GM23248 (cell line): ENCODE results near the gene SOD3. TPM values are rescaled to one million over a fixed set of nuclear protein-coding genes. Genes with fewer than 3 reads are reported as not detected.

ENCODE experiments used
- DNase-seq: peaks from one replicate; pipeline ENCODE4 v3.0.0-alpha.2; 2015
- H2AFZ ChIP-seq: fragments of 200-600 bp; sonication (generic); 2 replicates; pipeline ENCODE4 v1.6.1; 2016; ENCODE audit warnings: antibody characterized with exemption
- H3F3A ChIP-seq: fragments of 200-600 bp; sonication (generic); 2 replicates; pipeline ENCODE4 v1.6.1; 2016; ENCODE audit warnings: mild to moderate bottlenecking, antibody characterized with exemption, mixed run types; ENCODE audit not compliant: insufficient read depth
- H3K27ac ChIP-seq: fragments of 200-600 bp; sonication (generic); 2 replicates; pipeline ENCODE4 v1.5.1; 2016; ENCODE audit warnings: mild to moderate bottlenecking
- H3K27me3 ChIP-seq: fragments of 200-600 bp; sonication (generic); replicated peaks from 2 replicates; pipeline ENCODE4 v1.6.1; 2016; ENCODE audit warnings: mild to moderate bottlenecking; ENCODE audit not compliant: insufficient read depth
- H3K36me3 ChIP-seq: fragments of 200-600 bp; sonication (generic); 2 replicates; pipeline ENCODE4 v1.6.1; 2016; ENCODE audit warnings: low read depth, mild to moderate bottlenecking
- H3K4me1 ChIP-seq: fragments of 200-600 bp; sonication (generic); 2 replicates; pipeline ENCODE4 v1.6.1; 2016; ENCODE audit warnings: mild to moderate bottlenecking; ENCODE audit not compliant: insufficient read depth
- H3K4me2 ChIP-seq: fragments of 200-600 bp; sonication (generic); one replicate; pipeline ENCODE4 v1.6.1; 2016; ENCODE audit warnings: mild to moderate bottlenecking; ENCODE audit not compliant: unreplicated experiment
- H3K4me3 ChIP-seq: fragments of 200-600 bp; sonication (generic); 2 replicates; pipeline ENCODE4 v1.5.1; 2016; ENCODE audit warnings: mild to moderate bottlenecking
- H3K79me2 ChIP-seq: fragments of 200-600 bp; sonication (generic); 2 replicates; pipeline ENCODE4 v1.6.1; 2016; ENCODE audit warnings: mild to moderate bottlenecking; ENCODE audit not compliant: insufficient read depth
- H3K9ac ChIP-seq: fragments of 200-600 bp; sonication (generic); 2 replicates; pipeline ENCODE4 v1.6.1; 2016; ENCODE audit warnings: mild to moderate bottlenecking
- H3K9me2 ChIP-seq: fragments of 200-600 bp; sonication (generic); 2 replicates; pipeline ENCODE4 v1.6.1; 2016; ENCODE audit warnings: mixed run types, mild to moderate bottlenecking, moderate library complexity; ENCODE audit not compliant: insufficient read depth
- H3K9me3 ChIP-seq: fragments of 200-600 bp; sonication (generic); one replicate; pipeline ENCODE4 v1.6.1; 2017; ENCODE audit warnings: low read depth
- H4K20me1 ChIP-seq: fragments of 200-600 bp; sonication (generic); 2 replicates; pipeline ENCODE4 v1.6.0; 2016; ENCODE audit not compliant: insufficient read depth
- EZH2 ChIP-seq: fragments of 200-600 bp; sonication (generic); IDR thresholded peaks from 2 replicates; pipeline ENCODE4 v1.6.1; 2018; ENCODE audit warnings: antibody characterized with exemption, mild to moderate bottlenecking; ENCODE audit not compliant: insufficient read depth, poor library complexity, severe bottlenecking
- EZH2phosphoT487 ChIP-seq: fragments of 200-600 bp; sonication (generic); IDR thresholded peaks from 2 replicates; pipeline ENCODE4 v1.6.1; 2018; ENCODE audit warnings: antibody characterized with exemption, moderate library complexity, mild to moderate bottlenecking, low read depth; ENCODE audit not compliant: insufficient read depth
- WGBS, 2 experiments: methylation state at CpG; one replicate each; pipeline ENCODE4 v1.1.6; 2015 to 2017; ENCODE audit warnings: low lambda C conversion rate in 2 of 2, low coverage in 1 of 2; ENCODE audit errors: missing lambda C conversion rate in 2 of 2; 5-methylcytosine and 5-hydroxymethylcytosine counted together
- in situ Hi-C: fragments of 300-500 bp; cut with MboI; formaldehyde crosslinking; loops from 2 replicates; pipeline ENCODE4 v1.15.0; 2020
- polyA plus RNA-seq: library from polyadenylated mRNA; unstranded; fragments of >200 nt; fragmentation: Nextera tagmentation; extraction: Ambion mirVana; gene quantifications from 2 replicates; pipeline ENCODE4 v1.2.1, GENCODE V29; 2016
- total RNA-seq: library from RNA; depleted of rRNA; stranded (reverse); fragments of >200 nt; shearing (Covaris generic); gene quantifications from 2 replicates; pipeline ENCODE4 v1.2.3, GENCODE V29; 2014

The SOD3 gene
- total and polyA plus RNA-seq, 2 experiments from 2014 or later = 8.2 to 10.1 TPM

DNA sequence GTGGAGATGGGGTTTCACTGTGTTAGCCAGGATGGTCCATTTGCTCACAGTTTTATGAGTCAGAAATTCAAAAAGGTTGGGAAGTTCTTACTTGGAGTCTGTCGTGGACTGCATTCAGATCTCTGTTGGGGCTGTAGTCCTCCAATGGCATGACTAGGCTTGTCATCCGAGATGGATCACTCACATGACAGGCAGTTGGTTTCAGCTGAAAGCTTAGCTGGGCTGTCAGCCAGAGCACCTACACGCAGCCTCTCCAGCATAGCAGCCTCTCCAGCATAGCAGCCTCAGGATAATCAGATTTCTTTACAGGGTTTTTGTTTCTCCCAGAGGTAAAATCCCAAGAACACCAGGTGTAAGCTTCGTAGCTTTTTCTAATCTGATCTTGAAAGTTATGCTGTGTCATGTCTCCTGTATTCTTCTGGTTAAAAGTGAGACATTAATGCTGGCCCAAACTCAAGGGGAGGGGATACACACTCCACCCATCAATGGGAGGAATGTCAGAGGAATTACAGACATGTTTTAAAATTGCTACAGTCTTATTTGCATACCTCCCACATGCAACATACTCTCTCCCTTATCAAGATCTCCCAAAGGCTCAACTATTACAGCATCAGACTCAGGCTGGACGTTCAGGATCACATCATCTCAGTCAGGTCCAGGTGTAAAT lies 31.6 kb upstream of the SOD3 start:
- DNase-seq = peak; percentile 58
- WGBS, 2 experiments = 21 to 24% methylated on average over 5 of the region's 5 CpGs
- in situ Hi-C loops = no loop called here
- Histone ChIP-seq H3K27me3 (no peaks in the 10 kb centered on the region), H3K4me3 (no peak overlapping the region), H3K27ac (peak overlapping the region; percentile 20; the same call in 1 of the 2 replicates), H3K9me3 (no peaks in the 10 kb centered on the region), H2AFZ (no peak overlapping the region), H3K4me2 (peak overlapping the region; percentile 14), H3K9ac (0 out of 2 replicates have a peak overlapping the region, but pooled peaks have one; percentile 2), H3K79me2 (no peaks in the 10 kb centered on the region), H3K36me3 (no peaks in the 10 kb centered on the region), H3K4me1 (peaks cover 13% of the 10 kb centered on the region; the same call in 1 of the 2 replicates), H3K9me2 (no peaks in the 10 kb centered on the region), H3F3A (no peaks in the 10 kb centered on the region), H4K20me1 (no peaks in the 10 kb centered on the region)
- TF ChIP-seq EZH2phosphoT487 (no peak), EZH2 (no peak)

DNA sequence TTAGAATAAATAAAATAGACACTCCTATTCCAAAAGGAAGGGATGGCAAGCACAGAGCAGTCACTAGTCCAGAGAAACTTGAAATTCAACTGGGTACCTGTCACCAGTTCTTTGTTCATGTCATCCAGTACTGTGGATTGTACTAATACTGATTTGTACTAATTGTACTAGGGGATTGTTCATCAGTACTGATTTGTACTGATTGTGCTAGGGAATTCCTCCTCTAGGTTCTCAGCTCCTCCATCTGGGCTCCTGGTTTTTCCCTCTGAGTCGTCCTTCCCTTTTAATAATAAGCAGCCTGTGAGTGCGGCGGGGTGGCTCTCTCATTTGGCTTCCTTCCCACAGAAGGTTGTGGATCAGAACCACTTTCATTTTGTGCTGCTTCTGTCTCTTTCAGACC lies 31.0 kb upstream of the SOD3 start:
- Histone ChIP-seq H3K9me2 (no peaks in the 10 kb centered on the region), H3F3A (0 out of 2 replicates have a peak, but pooled peaks cover under 1% of the 10 kb centered on the region), H3K9ac (no peak overlapping the region), H3K36me3 (no peaks in the 10 kb centered on the region), H3K79me2 (no peaks in the 10 kb centered on the region), H3K27me3 (no peaks in the 10 kb centered on the region), H3K4me3 (no peak overlapping the region), H4K20me1 (no peaks in the 10 kb centered on the region), H3K4me1 (peaks cover 19% of the 10 kb centered on the region), H3K27ac (no peak overlapping the region), H3K4me2 (no peak overlapping the region), H3K9me3 (no peaks in the 10 kb centered on the region), H2AFZ (no peak overlapping the region)
- in situ Hi-C loops = no loop called here
- no peak for DNase-seq
- TF ChIP-seq EZH2phosphoT487 (no peak), EZH2 (no peak)
- 51 to 52% methylated on average over 3 of the region's 3 CpGs for WGBS, 2 experiments

DNA sequence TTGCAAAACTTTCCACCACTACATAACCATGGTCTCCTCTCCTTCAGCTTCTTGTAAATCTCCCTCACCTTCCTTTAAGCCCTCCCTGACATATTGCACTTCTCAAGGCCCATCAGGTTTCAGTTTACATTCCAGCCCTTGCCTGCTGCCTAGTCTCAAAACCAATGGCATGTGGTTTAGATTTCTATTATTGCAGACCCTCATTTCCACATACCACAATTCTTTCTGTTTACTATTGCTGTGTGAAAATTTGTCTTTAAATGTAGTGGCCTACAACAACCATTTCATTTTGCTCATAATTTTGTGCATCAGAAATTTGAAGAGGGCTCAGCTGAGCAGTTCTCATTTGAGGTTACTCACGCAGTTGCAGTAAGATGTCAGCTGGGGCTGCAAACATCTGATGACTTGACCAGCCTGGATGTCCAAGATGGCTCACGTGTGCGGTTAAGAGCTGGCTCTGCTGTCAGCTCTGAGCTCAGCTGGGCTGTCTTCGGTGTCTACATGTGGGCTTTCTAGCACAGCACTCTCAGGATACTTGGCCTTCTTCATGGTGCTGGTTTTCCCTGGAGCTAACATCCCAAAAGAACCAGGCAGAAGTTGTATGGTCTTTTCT lies 29.9 kb upstream of the SOD3 start:
- no peak overlapping the region for H3K27ac ChIP-seq
- WGBS, 2 experiments = 15% methylated on average over 4 of the region's 4 CpGs
- no peak overlapping the region for H3K9ac ChIP-seq
- no peaks in the 10 kb centered on the region for H3K27me3 ChIP-seq
- H3K4me3 ChIP-seq = no peak overlapping the region
- H3K4me2 ChIP-seq = peak overlapping the region; percentile 26
- DNase-seq = peak; percentile 82
- no peaks in the 10 kb centered on the region for H3K79me2 ChIP-seq
- in situ Hi-C loops = no loop called here
- no peaks in the 10 kb centered on the region for H3K9me3 ChIP-seq
- no peaks in the 10 kb centered on the region for H3K36me3 ChIP-seq
- H3K4me1 ChIP-seq = peaks cover 30% of the 10 kb centered on the region
- peaks cover 11% of the 10 kb centered on the region; the same call in 1 of the 2 replicates for H3F3A ChIP-seq
- H2AFZ ChIP-seq = no peak overlapping the region
- TF ChIP-seq EZH2 (no peak), EZH2phosphoT487 (no peak)
- H4K20me1 ChIP-seq = no peaks in the 10 kb centered on the region
- H3K9me2 ChIP-seq = no peaks in the 10 kb centered on the region

DNA sequence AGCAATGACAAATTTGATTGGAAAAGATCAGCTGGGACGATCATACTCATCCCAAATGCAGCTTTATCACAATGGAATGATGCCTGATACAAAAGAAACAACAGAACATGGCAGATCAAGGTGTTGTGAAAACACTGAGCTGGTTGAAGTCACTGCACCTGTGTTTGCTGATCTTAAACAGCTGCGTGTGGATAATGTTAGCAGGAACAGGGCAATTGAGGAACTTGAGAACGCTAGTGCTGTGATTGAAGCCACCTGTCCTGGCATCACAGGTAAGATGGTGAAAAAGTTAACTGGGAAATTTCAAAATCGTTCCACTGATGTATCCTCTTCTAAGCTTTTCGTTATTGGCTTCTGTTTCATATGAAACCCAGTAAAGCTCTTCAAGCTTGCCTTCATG lies 27.4 kb upstream of the SOD3 start:
- Histone ChIP-seq H3K79me2 (no peaks in the 10 kb centered on the region), H3K9me2 (no peaks in the 10 kb centered on the region), H3K27me3 (no peaks in the 10 kb centered on the region), H3K4me3 (no peak overlapping the region), H3K27ac (no peak overlapping the region), H3K36me3 (no peaks in the 10 kb centered on the region), H3K4me1 (peaks cover 37% of the 10 kb centered on the region), H3K9me3 (no peaks in the 10 kb centered on the region), H2AFZ (no peak overlapping the region), H4K20me1 (no peaks in the 10 kb centered on the region), H3K9ac (no peak overlapping the region), H3K4me2 (no peak overlapping the region), H3F3A (peaks cover 20% of the 10 kb centered on the region)
- WGBS, 2 experiments = 67 to 69% methylated on average over 5 of the region's 5 CpGs
- in situ Hi-C loops = no loop called here
- no peak for DNase-seq
- TF ChIP-seq EZH2phosphoT487 (no peak), EZH2 (no peak)
